B cell (primary cell): Measurements from ENCODE around the gene DDX23. TPM values are rescaled to one million over a fixed set of nuclear protein-coding genes. Genes with fewer than 3 reads are reported as not detected.
"Not testable (repeated sequence)": the region's sequence is repeated elsewhere in the genome, so short reads cannot be mapped to it uniquely, and the experiment has no call there.

Source experiments
- ATAC-seq: fragments of 200-7000 bp; cut with Tn5 transposase; one replicate; pipeline ENCODE4 v1.10.0; 2021; ENCODE audit warnings: low read depth, mild to moderate bottlenecking, moderate number of reproducible peaks, moderate library complexity
- CTCF ChIA-PET: fragments of 350-600 bp; sonication (Branson Sonifier 250); formaldehyde crosslinking; loops from one replicate; lab custom pipeline; 2021; ENCODE audit warnings: antibody characterized with exemption, inconsistent platforms; lab: Charles Lee
- POLR2A ChIA-PET: fragments of 350-600 bp; sonication (Branson Sonifier 250); formaldehyde crosslinking; loops from one replicate; lab custom pipeline; 2021; ENCODE audit warnings: antibody characterized with exemption; lab: Charles Lee
- DNase-seq: peaks from one replicate; pipeline ENCODE4 v3.0.0; 2013
- H2AFZ ChIP-seq: 2 replicates; pipeline ENCODE4 v1.6.1; 2012; ENCODE audit warnings: mild to moderate bottlenecking, low read depth, low read length; ENCODE audit not compliant: insufficient read depth, poor library complexity, severe bottlenecking
- H3K27ac ChIP-seq, 2 donors: 1 replicate in 1 of 2; 2 replicates in 1 of 2; pipeline ENCODE4 v1.5.1; 2012 to 2013; ENCODE audit warnings: low read length in 2 of 2, mild to moderate bottlenecking in 2 of 2, moderate library complexity in 1 of 2
- H3K27me3 ChIP-seq, 4 experiments: fragments of 200-600 bp in 1 of 4; sonication (generic) in 1 of 4; replicated peaks in 1 of 4; 1 replicate in 2 of 4; 2 replicates in 2 of 4; pipeline versions ENCODE4 v1.6.1 to v1.7.0; 2013 to 2016; ENCODE audit warnings: low read length in 3 of 4, mild to moderate bottlenecking in 2 of 4, mixed read lengths in 1 of 4, moderate library complexity in 1 of 4; ENCODE audit not compliant: insufficient read depth in 4 of 4, control insufficient read depth in 3 of 4; ENCODE audit errors: control extremely low read depth in 1 of 4
- H3K36me3 ChIP-seq, 2 experiments: replicated peaks in 1 of 2; 1 replicate in 1 of 2; 2 replicates in 1 of 2; pipeline versions ENCODE4 v1.6.1 to v1.7.1; 2013; ENCODE audit warnings: low read length in 1 of 2; ENCODE audit not compliant: insufficient read depth in 2 of 2, control insufficient read depth in 1 of 2; ENCODE audit errors: control extremely low read depth in 1 of 2, extremely low read depth in 1 of 2
- H3K4me1 ChIP-seq, 2 donors: fragments of 200-600 bp in 1 of 2; sonication (generic) in 1 of 2; 1 replicate in 1 of 2; 2 replicates in 1 of 2; pipeline versions ENCODE4 v1.5.1 to v1.6.1; 2013 to 2017; ENCODE audit warnings: low read length in 2 of 2; ENCODE audit not compliant: control insufficient read depth in 2 of 2, insufficient read depth in 2 of 2
- H3K4me2 ChIP-seq: replicated peaks from 2 replicates; pipeline ENCODE3; 2012; ENCODE audit warnings: mild to moderate bottlenecking, low read depth, low read length; ENCODE audit not compliant: poor library complexity, severe bottlenecking
- H3K4me3 ChIP-seq, 5 experiments: fragments of 200-600 bp in 1 of 5; sonication (generic) in 1 of 5; 1 replicate in 3 of 5; 2 replicates in 2 of 5; pipeline versions ENCODE4 v1.5.1 to v1.7.0; 2011 to 2016; ENCODE audit warnings: low read length in 4 of 5, mild to moderate bottlenecking in 4 of 5, low read depth in 2 of 5, control low read depth in 1 of 5, moderate library complexity in 1 of 5; ENCODE audit not compliant: insufficient read depth in 1 of 5; ENCODE audit errors: control extremely low read depth in 1 of 5, extremely low read depth in 1 of 5
- H3K79me2 ChIP-seq: fragments of 200-600 bp; sonication (generic); one replicate; pipeline ENCODE4 v1.6.0; 2016; ENCODE audit warnings: low read length; ENCODE audit not compliant: control insufficient read depth, insufficient read depth
- H3K9ac ChIP-seq: fragments of 200-600 bp; sonication (generic); 2 replicates; pipeline ENCODE4 v1.6.1; 2017; ENCODE audit warnings: mild to moderate bottlenecking, low read length, moderate library complexity
- H3K9me3 ChIP-seq, 3 donors: one replicate each; pipeline versions ENCODE4 v1.6.1 to v1.7.1; 2013; ENCODE audit warnings: low read length in 2 of 3; ENCODE audit not compliant: control insufficient read depth in 2 of 3, insufficient read depth in 1 of 3; ENCODE audit errors: control extremely low read depth in 1 of 3
- H4K20me1 ChIP-seq: 2 replicates; pipeline ENCODE4 v1.6.0; 2012; ENCODE audit warnings: mild to moderate bottlenecking, low read length; ENCODE audit not compliant: insufficient read depth, control insufficient read depth, poor library complexity, severe bottlenecking
- H3K27ac Mint-ChIP-seq: one replicate; pipeline ENCODE4 v1.8.0; 2021; ENCODE audit warnings: mixed read lengths
- H3K27me3 Mint-ChIP-seq: one replicate; pipeline ENCODE4 v1.8.0; 2021; ENCODE audit warnings: mixed read lengths
- H3K4me1 Mint-ChIP-seq: one replicate; pipeline ENCODE4 v1.8.0; 2021; ENCODE audit warnings: mixed read lengths
- H3K4me3 Mint-ChIP-seq: one replicate; pipeline ENCODE4 v1.8.0; 2021; ENCODE audit warnings: mixed read lengths
- H3K9me3 Mint-ChIP-seq: one replicate; pipeline ENCODE4 v1.8.0; 2022; ENCODE audit warnings: mixed read lengths; ENCODE audit not compliant: insufficient read depth
- EZH2 ChIP-seq: IDR thresholded peaks from 2 replicates; pipeline ENCODE4 v1.6.1; 2012; ENCODE audit warnings: borderline replicate concordance, low read depth, mild to moderate bottlenecking, moderate library complexity, low read length; ENCODE audit not compliant: insufficient read depth, poor library complexity, severe bottlenecking
- WGBS: methylation state at CpG from one replicate; pipeline ENCODE4 v1.1.5; 2013; ENCODE audit warnings: missing lambda C conversion rate; ENCODE audit not compliant: insufficient coverage; 5-methylcytosine and 5-hydroxymethylcytosine counted together
- intact Hi-C: fragments of 100-400 bp; cut with micrococcal nuclease; formaldehyde crosslinking; loops from one replicate; pipeline ENCODE4 v1.10.0; 2022
- polyA plus RNA-seq: library from polyadenylated mRNA; depleted of rRNA; stranded (reverse); fragments of >200 nt; gene quantifications from 2 replicates; pipeline ENCODE4 v1.2.3, GENCODE V29; 2012
- total RNA-seq, 2 donors: library from RNA; stranded (reverse); fragments of 120-200 nt in 1 of 2; gene quantifications; 1 replicate in 1 of 2; 2 replicates in 1 of 2; pipeline versions ENCODE4 v1.2.3 to v1.2.4, GENCODE V29; 2013 to 2022
- TF ChIP-seq, protein P1 (sequence below): fragments of 200-600 bp; IDR thresholded peaks from one replicate; pipeline ENCODE4 v1.8.0; 2022; ENCODE audit warnings: antibody characterized with exemption, mild to moderate bottlenecking

Gene DDX23
- total and polyA plus RNA-seq, 2 donors (not counting 1 experiment from before 2014, with no cell fraction given) = 76.1 to 135 TPM

DNA sequence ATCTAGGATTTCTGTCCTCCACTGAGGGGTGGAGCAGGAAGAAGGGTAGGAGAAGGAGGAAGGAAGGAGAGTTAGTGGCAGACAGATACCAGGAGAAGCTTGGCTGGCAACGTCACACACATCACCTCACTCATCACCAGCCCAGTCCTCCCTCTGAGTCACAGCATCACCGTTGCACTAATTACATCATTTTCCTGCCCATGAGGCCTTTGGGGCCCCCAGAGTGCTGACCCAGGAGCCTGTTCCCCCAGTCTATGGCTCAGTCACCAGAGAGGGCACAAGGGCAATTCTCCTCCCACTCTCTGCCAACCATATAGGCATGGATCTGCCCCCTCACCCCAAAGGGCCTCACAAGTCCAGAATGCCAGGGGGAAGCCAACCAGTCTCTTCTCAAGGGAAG is 9.1 kb upstream of the DDX23 start:
- CTCF ChIA-PET = interaction anchor here (9.3 to 13.1 kb wide), 2 partner anchors 8 to 29 kb away, joined by 82 to 303 read pairs; partner anchors contain the start of gene DDX23
- H3K4me2 ChIP-seq = no peak overlapping the region
- no peaks in the 10 kb centered on the region for H3K27me3 Mint-ChIP-seq
- no peaks in the 10 kb centered on the region for H4K20me1 ChIP-seq
- peaks cover 33% of the 10 kb centered on the region for H3K4me1 Mint-ChIP-seq
- intact Hi-C loops = no loop called here
- no peaks in the 10 kb centered on the region for H3K9me3 ChIP-seq
- H3K27me3 ChIP-seq = peaks cover 0 to 9% (median 1%) of the 10 kb centered on the region in 4 experiments
- H3K9me3 Mint-ChIP-seq = no peaks in the 10 kb centered on the region
- peaks cover 19 to 28% of the 10 kb centered on the region in 2 donors for H3K4me1 ChIP-seq
- POLR2A ChIA-PET = interaction anchor here (0.6 kb wide), 1 partner anchor 9 kb away, joined by 4 read pairs; the partner anchor contains the start of gene DDX23
- DNase-seq (no peak), ATAC-seq (no peak)
- H3K27ac ChIP-seq = no peak overlapping the region
- H3K27ac Mint-ChIP-seq = no peak overlapping the region
- H3K4me3 Mint-ChIP-seq = no peak overlapping the region
- no peak overlapping the region for H3K4me3 ChIP-seq
- TF ChIP-seq, protein P1, sequence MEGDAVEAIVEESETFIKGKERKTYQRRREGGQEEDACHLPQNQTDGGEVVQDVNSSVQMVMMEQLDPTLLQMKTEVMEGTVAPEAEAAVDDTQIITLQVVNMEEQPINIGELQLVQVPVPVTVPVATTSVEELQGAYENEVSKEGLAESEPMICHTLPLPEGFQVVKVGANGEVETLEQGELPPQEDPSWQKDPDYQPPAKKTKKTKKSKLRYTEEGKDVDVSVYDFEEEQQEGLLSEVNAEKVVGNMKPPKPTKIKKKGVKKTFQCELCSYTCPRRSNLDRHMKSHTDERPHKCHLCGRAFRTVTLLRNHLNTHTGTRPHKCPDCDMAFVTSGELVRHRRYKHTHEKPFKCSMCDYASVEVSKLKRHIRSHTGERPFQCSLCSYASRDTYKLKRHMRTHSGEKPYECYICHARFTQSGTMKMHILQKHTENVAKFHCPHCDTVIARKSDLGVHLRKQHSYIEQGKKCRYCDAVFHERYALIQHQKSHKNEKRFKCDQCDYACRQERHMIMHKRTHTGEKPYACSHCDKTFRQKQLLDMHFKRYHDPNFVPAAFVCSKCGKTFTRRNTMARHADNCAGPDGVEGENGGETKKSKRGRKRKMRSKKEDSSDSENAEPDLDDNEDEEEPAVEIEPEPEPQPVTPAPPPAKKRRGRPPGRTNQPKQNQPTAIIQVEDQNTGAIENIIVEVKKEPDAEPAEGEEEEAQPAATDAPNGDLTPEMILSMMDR = no peak
- TF ChIP-seq EZH2 = no peak
- H3K79me2 ChIP-seq = peaks cover 2% of the 10 kb centered on the region
- no peak overlapping the region for H2AFZ ChIP-seq
- H3K36me3 ChIP-seq = no peaks in the 10 kb centered on the region
- WGBS = 56% methylated on average over 2 of the region's 2 CpGs
- H3K9ac ChIP-seq = no peak overlapping the region

DNA sequence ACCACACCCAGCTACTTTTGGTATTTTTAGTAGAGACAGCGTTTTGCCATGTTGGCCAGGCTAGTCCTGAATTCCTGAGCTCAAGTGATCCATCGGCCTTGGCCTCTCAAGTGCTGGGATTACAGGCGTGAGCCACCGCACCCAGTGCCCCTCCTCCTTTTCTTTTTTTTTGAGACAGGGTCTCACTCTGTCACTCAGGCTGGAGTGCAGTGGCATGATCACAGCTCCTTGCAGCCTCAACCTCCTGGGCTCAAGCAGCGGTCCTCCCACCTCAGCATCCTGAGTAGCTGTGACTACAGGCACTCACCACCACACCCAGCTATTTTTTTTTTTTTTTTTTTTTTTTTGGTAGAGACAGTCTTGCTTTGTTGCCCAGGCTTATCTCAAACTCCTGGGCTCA is 8.3 kb upstream of the DDX23 start:
- H3K27me3 Mint-ChIP-seq, H3K9me3 Mint-ChIP-seq, H3K9me3 ChIP-seq, H3K4me2 ChIP-seq, DNase-seq, H3K27ac Mint-ChIP-seq, H4K20me1 ChIP-seq, H3K27ac ChIP-seq, H3K4me3 ChIP-seq, H3K9ac ChIP-seq, H3K36me3 ChIP-seq, H3K79me2 ChIP-seq, H2AFZ ChIP-seq, intact Hi-C loops, ATAC-seq, H3K27me3 ChIP-seq, H3K4me3 Mint-ChIP-seq: not testable (repeated sequence)
- 100% methylated on average over 4 of the region's 5 CpGs for WGBS
- peaks cover 26% of the 10 kb centered on the region for H3K4me1 Mint-ChIP-seq
- H3K4me1 ChIP-seq = peaks cover 16 to 22% of the 10 kb centered on the region in 2 donors
- ChIA-PET POLR2A (interaction anchor here (0.6 kb wide), 1 partner anchor 8 kb away, joined by 4 read pairs; the partner anchor contains the start of gene DDX23), CTCF (interaction anchor here (13.1 kb wide), 1 partner anchor 30 kb away, joined by 303 read pairs; no protein-coding TSS in a partner anchor)
